ENCODE results near the gene TSR3. TPM values are rescaled to one million over a fixed set of nuclear protein-coding genes. Genes with fewer than 3 reads are reported as not detected.

The TSR3 gene
- total RNA-seq, 1 experiment from 2014 or later: 52.7 TPM

- no TSS peak for BruUV-seq (replicated peaks)
- ChIA-PET CTCF (no interaction called here), POLR2A (no interaction called here)
Observed at GRCh38 chr16:1394367-1394951, 42.8 kb upstream of the TSR3 start.

More at GRCh38 chr16:1394367-1394951, 42.8 kb upstream of the TSR3 start:
- ATAC-seq (no peak), DNase-seq (ENCODE audit: low read depth, low spot score) (no peak)
- Histone ChIP-seq H3K79me2 (ENCODE audit: insufficient read depth, low read length) (no peaks in the 10 kb centered on the region), H3K9ac (ENCODE audit: low read length) (no peak overlapping the region), H3K27ac (ENCODE audit: low read depth, low read length) (no peak overlapping the region), H3K4me3 (replicated peaks in 1 of 2; ENCODE audit: low read depth in 1 of 2, low read length in 2 of 2) (no peak overlapping the region), H2AFZ (ENCODE audit: low read depth, low read length, poor library complexity, severe bottlenecking) (no peak overlapping the region), H3K9me2 (ENCODE audit: insufficient read depth) (no peaks in the 10 kb centered on the region), H3K4me2 (ENCODE audit: low read length) (no peak overlapping the region), H3K4me1 (ENCODE audit: control insufficient read depth in 1 of 2, insufficient read depth in 2 of 2, low read length in 2 of 2) (no peaks in the 10 kb centered on the region), H3K27me3 (ENCODE audit: insufficient read depth, low read length) (no peaks in the 10 kb centered on the region), H3K36me3 (ENCODE audit: control insufficient read depth in 1 of 2, insufficient read depth in 2 of 2, low read length in 2 of 2) (no peaks in the 10 kb centered on the region; a peak in 1 of 4 replicates), H4K20me1 (ENCODE audit: insufficient read depth) (no peaks in the 10 kb centered on the region), H3K9me3 (ENCODE audit: control insufficient read depth in 1 of 2, insufficient read depth in 1 of 2, low read depth in 1 of 2, low read length in 2 of 2) (no peaks in the 10 kb centered on the region)
- intact Hi-C loops (cut with micrococcal nuclease): no loop called here
- TF ChIP-seq, protein P1, sequence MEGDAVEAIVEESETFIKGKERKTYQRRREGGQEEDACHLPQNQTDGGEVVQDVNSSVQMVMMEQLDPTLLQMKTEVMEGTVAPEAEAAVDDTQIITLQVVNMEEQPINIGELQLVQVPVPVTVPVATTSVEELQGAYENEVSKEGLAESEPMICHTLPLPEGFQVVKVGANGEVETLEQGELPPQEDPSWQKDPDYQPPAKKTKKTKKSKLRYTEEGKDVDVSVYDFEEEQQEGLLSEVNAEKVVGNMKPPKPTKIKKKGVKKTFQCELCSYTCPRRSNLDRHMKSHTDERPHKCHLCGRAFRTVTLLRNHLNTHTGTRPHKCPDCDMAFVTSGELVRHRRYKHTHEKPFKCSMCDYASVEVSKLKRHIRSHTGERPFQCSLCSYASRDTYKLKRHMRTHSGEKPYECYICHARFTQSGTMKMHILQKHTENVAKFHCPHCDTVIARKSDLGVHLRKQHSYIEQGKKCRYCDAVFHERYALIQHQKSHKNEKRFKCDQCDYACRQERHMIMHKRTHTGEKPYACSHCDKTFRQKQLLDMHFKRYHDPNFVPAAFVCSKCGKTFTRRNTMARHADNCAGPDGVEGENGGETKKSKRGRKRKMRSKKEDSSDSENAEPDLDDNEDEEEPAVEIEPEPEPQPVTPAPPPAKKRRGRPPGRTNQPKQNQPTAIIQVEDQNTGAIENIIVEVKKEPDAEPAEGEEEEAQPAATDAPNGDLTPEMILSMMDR (IDR thresholded peaks at IDR 0.05 in 2 of 3, conservative IDR thresholded peaks at IDR 0.05 in 1 of 3; ENCODE audit: borderline replicate concordance in 1 of 3, insufficient read depth in 1 of 3, low read depth in 2 of 3, low read length in 2 of 3): no peak
- TF ChIP-seq FOSL1 (IDR thresholded peaks at IDR 0.05; ENCODE audit: low read depth): no peak
- no peak for TF ChIP-seq SIN3A (IDR thresholded peaks at IDR 0.05; ENCODE audit: low read depth)
- TF ChIP-seq EGR1 (IDR thresholded peaks at IDR 0.05; ENCODE audit: low read depth): no peak
- no peak for TF ChIP-seq POLR2AphosphoS5 (IDR thresholded peaks at IDR 0.05; ENCODE audit: low read depth, low read length)
- no peak for TF ChIP-seq EZH2phosphoT487 (IDR thresholded peaks at IDR 0.05; ENCODE audit: borderline replicate concordance)
- TF ChIP-seq ZBTB33 (IDR thresholded peaks at IDR 0.05; ENCODE audit: extremely low read depth, insufficient replicate concordance, low read length): no peak
- RAD21 ChIA-PET (ENCODE audit: low non-redundant PET in 1 of 2, low total read pairs in 2 of 2, uncharacterized antibody in 2 of 2, unreplicated experiment in 2 of 2): interaction anchor here in 1 of 2 experiments (0.7 kb wide), 1 partner anchor 37 kb away, joined by 3 read pairs; no protein-coding TSS in a partner anchor
